Effector memory CD8-positive, alpha-beta T cell (primary cell): ENCODE data around the gene DMPK.
A peak's percentile ranks its signal among the peaks of the same experiment; 100 is the strongest.

Source experiments
- ATAC-seq: fragments of 150-1000 bp; cut with Tn5 transposase; replicated peaks from 2 replicates; pipeline ENCODE4 v1.10.0; 2021; ENCODE audit warnings: mild to moderate bottlenecking, moderate library complexity
- DNase-seq, 3 experiments: peaks; one replicate each; pipeline ENCODE4 v3.0.0; 2021
- H3K27ac Mint-ChIP-seq, 2 donors: one replicate each; pipeline ENCODE4 v1.8.0; 2022; ENCODE audit warnings: mild to moderate bottlenecking in 2 of 2, mixed read lengths in 2 of 2, moderate library complexity in 2 of 2
- H3K27me3 Mint-ChIP-seq, 2 donors: one replicate each; pipeline ENCODE4 v1.8.0; 2022; ENCODE audit warnings: mixed read lengths in 2 of 2
- H3K36me3 Mint-ChIP-seq: one replicate; pipeline ENCODE4 v1.8.0; 2022; ENCODE audit warnings: mild to moderate bottlenecking, moderate library complexity, mixed read lengths; ENCODE audit not compliant: insufficient read depth
- H3K4me1 Mint-ChIP-seq, 2 donors: one replicate each; pipeline ENCODE4 v1.8.0; 2022; ENCODE audit warnings: low read depth in 2 of 2, mixed read lengths in 2 of 2
- H3K4me3 Mint-ChIP-seq, 2 donors: one replicate each; pipeline ENCODE4 v1.8.0; 2022; ENCODE audit warnings: mild to moderate bottlenecking in 2 of 2, mixed read lengths in 2 of 2, moderate library complexity in 2 of 2
- H3K9me3 Mint-ChIP-seq, 2 donors: one replicate each; pipeline ENCODE4 v1.8.0; 2022; ENCODE audit warnings: mixed read lengths in 2 of 2
- total RNA-seq, 9 experiments: gene quantifications; one replicate each; lab custom pipeline; 2026; lab: John Stamatoyannopoulos, UW

Gene DMPK
- 10.6 to 30.7 (median 18.2) reads per million in 9 experiments for total RNA-seq

GRCh38 chr19:45782162-45782691 lies at the start of gene DMPK:
DMPK (minus strand) TSS chr19:45782490; CDS start chr19:45782352, 138 bp downstream.
- Mint-ChIP-seq H3K9me3 (no peaks in the 10 kb centered on the region), H3K36me3 (peaks cover 9% of the 10 kb centered on the region), H3K27me3 (peaks cover 6 to 28% of the 10 kb centered on the region in 2 donors), H3K4me1 (peaks cover 21 to 25% of the 10 kb centered on the region in 2 donors), H3K27ac (no peak within 1 kb of the TSS), H3K4me3 (no peak within 1 kb of the TSS)
- ATAC-seq (no peak), DNase-seq (no peak)

GRCh38 chr19:45828945-45829344 lies 46.7 kb upstream of the DMPK start:
- Mint-ChIP-seq H3K4me3 (no peak overlapping the region), H3K4me1 (no peaks in the 10 kb centered on the region), H3K27ac (no peak overlapping the region), H3K27me3 (no peaks in the 10 kb centered on the region), H3K9me3 (no peaks in the 10 kb centered on the region), H3K36me3 (peaks cover 66% of the 10 kb centered on the region)
- DNase-seq (no peak), ATAC-seq (no peak)

- Mint-ChIP-seq H3K4me3 (no peak overlapping the region), H3K9me3 (no peaks in the 10 kb centered on the region), H3K36me3 (peaks cover 61% of the 10 kb centered on the region), H3K27ac (no peak overlapping the region), H3K27me3 (no peaks in the 10 kb centered on the region), H3K4me1 (no peaks in the 10 kb centered on the region)
- ATAC-seq (no peak), DNase-seq (no peak)
Measured at GRCh38 chr19:45828523-45828922, 46.2 kb upstream of the DMPK start.

- no peak for DNase-seq
- ATAC-seq = no peak
- H3K36me3 Mint-ChIP-seq = peaks cover 52% of the 10 kb centered on the region
- no peak overlapping the region for H3K4me3 Mint-ChIP-seq
- H3K4me1 Mint-ChIP-seq = peaks cover 0 to 2% of the 10 kb centered on the region in 2 donors
- H3K27me3 Mint-ChIP-seq = no peaks in the 10 kb centered on the region
- H3K27ac Mint-ChIP-seq = peak overlapping the region in 1 of 2 donors; percentile 20
- no peaks in the 10 kb centered on the region for H3K9me3 Mint-ChIP-seq
Measured at GRCh38 chr19:45827459-45828093, 45.3 kb upstream of the DMPK start.

- ATAC-seq (no peak), DNase-seq (no peak)
- no peaks in the 10 kb centered on the region for H3K27me3 Mint-ChIP-seq
- no peak overlapping the region for H3K4me3 Mint-ChIP-seq
- H3K4me1 Mint-ChIP-seq = peaks cover 0 to 2% of the 10 kb centered on the region in 2 donors
- no peak overlapping the region for H3K27ac Mint-ChIP-seq
- no peaks in the 10 kb centered on the region for H3K9me3 Mint-ChIP-seq
- peaks cover 45% of the 10 kb centered on the region for H3K36me3 Mint-ChIP-seq
Measured at GRCh38 chr19:45826934-45827333, 44.6 kb upstream of the DMPK start.

- Mint-ChIP-seq H3K27me3 (no peaks in the 10 kb centered on the region), H3K36me3 (peaks cover 38% of the 10 kb centered on the region), H3K4me3 (no peak overlapping the region), H3K27ac (no peak overlapping the region), H3K4me1 (peaks cover 0 to 3% of the 10 kb centered on the region in 2 donors), H3K9me3 (no peaks in the 10 kb centered on the region)
- no peak for ATAC-seq
- DNase-seq = no peak
Measured at GRCh38 chr19:45825917-45826893, 43.9 kb upstream of the DMPK start.

- H3K27me3 Mint-ChIP-seq = no peaks in the 10 kb centered on the region
- H3K4me3 Mint-ChIP-seq = no peak overlapping the region
- H3K4me1 Mint-ChIP-seq = peaks cover 0 to 3% of the 10 kb centered on the region in 2 donors
- ATAC-seq (no peak), DNase-seq (no peak)
- no peaks in the 10 kb centered on the region for H3K9me3 Mint-ChIP-seq
- peaks cover 30% of the 10 kb centered on the region for H3K36me3 Mint-ChIP-seq
- no peak overlapping the region for H3K27ac Mint-ChIP-seq
Measured at GRCh38 chr19:45825263-45825605, 42.9 kb upstream of the DMPK start.

- Mint-ChIP-seq H3K27me3 (no peaks in the 10 kb centered on the region), H3K9me3 (no peaks in the 10 kb centered on the region), H3K27ac (no peak overlapping the region), H3K36me3 (peaks cover 27% of the 10 kb centered on the region), H3K4me3 (no peak overlapping the region), H3K4me1 (peaks cover 0 to 3% of the 10 kb centered on the region in 2 donors)
- DNase-seq (no peak), ATAC-seq (no peak)
Measured at GRCh38 chr19:45824531-45825262, 42.4 kb upstream of the DMPK start.

- DNase-seq (no peak), ATAC-seq (no peak)
- Mint-ChIP-seq H3K27me3 (no peaks in the 10 kb centered on the region), H3K4me3 (no peak overlapping the region), H3K9me3 (no peaks in the 10 kb centered on the region), H3K4me1 (peaks cover 0 to 3% of the 10 kb centered on the region in 2 donors), H3K36me3 (peaks cover 20% of the 10 kb centered on the region), H3K27ac (no peak overlapping the region)
Measured at GRCh38 chr19:45824041-45824471, 41.8 kb upstream of the DMPK start.

- H3K9me3 Mint-ChIP-seq = no peaks in the 10 kb centered on the region
- H3K27ac Mint-ChIP-seq = no peak overlapping the region
- H3K4me3 Mint-ChIP-seq = no peak overlapping the region
- peaks cover 0 to 3% of the 10 kb centered on the region in 2 donors for H3K4me1 Mint-ChIP-seq
- H3K27me3 Mint-ChIP-seq = no peaks in the 10 kb centered on the region
- H3K36me3 Mint-ChIP-seq = peaks cover 13% of the 10 kb centered on the region
- ATAC-seq (no peak), DNase-seq (no peak)
Measured at GRCh38 chr19:45823182-45823581, 40.9 kb upstream of the DMPK start.

GRCh38 chr19:45822716-45823115 lies 40.4 kb upstream of the DMPK start:
- Mint-ChIP-seq H3K27ac (no peak overlapping the region), H3K4me1 (peaks cover 0 to 3% of the 10 kb centered on the region in 2 donors), H3K4me3 (no peak overlapping the region), H3K27me3 (no peaks in the 10 kb centered on the region), H3K36me3 (peaks cover 14% of the 10 kb centered on the region), H3K9me3 (no peaks in the 10 kb centered on the region)
- ATAC-seq = no peak
- DNase-seq = no peak

- peaks cover 0 to 5% of the 10 kb centered on the region in 2 donors for H3K4me1 Mint-ChIP-seq
- H3K27ac Mint-ChIP-seq = peak overlapping the region in 1 of 2 donors; percentile 41
- H3K36me3 Mint-ChIP-seq = peaks cover 14% of the 10 kb centered on the region
- no peaks in the 10 kb centered on the region for H3K27me3 Mint-ChIP-seq
- no peak for DNase-seq
- H3K4me3 Mint-ChIP-seq = no peak overlapping the region
- ATAC-seq = no peak
- no peaks in the 10 kb centered on the region for H3K9me3 Mint-ChIP-seq
Measured at GRCh38 chr19:45821570-45821969, 39.3 kb upstream of the DMPK start.

GRCh38 chr19:45821103-45821521 lies 38.8 kb upstream of the DMPK start:
- H3K4me3 Mint-ChIP-seq = no peak overlapping the region
- no peaks in the 10 kb centered on the region for H3K9me3 Mint-ChIP-seq
- H3K4me1 Mint-ChIP-seq = peaks cover 0 to 5% of the 10 kb centered on the region in 2 donors
- DNase-seq (no peak), ATAC-seq (no peak)
- no peaks in the 10 kb centered on the region for H3K27me3 Mint-ChIP-seq
- H3K27ac Mint-ChIP-seq = peak overlapping the region in 1 of 2 donors; percentile 41
- H3K36me3 Mint-ChIP-seq = peaks cover 14% of the 10 kb centered on the region
